HG03045 (cell line): ENCODE measurements around the gene GNPTG.
"Not testable (repeated sequence)": the region's sequence is repeated elsewhere in the genome, so short reads cannot be mapped to it uniquely, and the experiment has no call there.

ENCODE experiments used
- ATAC-seq: cut with Tn5 transposase; IDR thresholded peaks from one replicate; pipeline ENCODE4 v1.9.1; 2021; ENCODE audit warnings: mild to moderate bottlenecking, moderate library complexity; ENCODE audit not compliant: unreplicated experiment

Gene GNPTG

DNA sequence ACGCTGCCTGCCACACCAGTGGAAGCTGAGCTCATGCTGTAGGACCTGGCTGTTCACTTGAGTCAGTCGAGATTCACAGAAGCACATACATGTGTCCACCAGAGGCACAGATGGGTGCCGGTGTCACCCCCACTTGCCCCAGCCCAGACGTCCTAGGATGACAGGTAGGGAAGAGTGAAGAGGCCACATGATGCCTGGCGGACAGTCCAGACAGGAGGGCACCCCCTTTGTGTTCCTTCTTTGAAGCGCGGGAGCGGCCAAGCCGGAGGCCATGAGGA, 33.5 kb upstream of the GNPTG start:
- ATAC-seq = no peak

DNA sequence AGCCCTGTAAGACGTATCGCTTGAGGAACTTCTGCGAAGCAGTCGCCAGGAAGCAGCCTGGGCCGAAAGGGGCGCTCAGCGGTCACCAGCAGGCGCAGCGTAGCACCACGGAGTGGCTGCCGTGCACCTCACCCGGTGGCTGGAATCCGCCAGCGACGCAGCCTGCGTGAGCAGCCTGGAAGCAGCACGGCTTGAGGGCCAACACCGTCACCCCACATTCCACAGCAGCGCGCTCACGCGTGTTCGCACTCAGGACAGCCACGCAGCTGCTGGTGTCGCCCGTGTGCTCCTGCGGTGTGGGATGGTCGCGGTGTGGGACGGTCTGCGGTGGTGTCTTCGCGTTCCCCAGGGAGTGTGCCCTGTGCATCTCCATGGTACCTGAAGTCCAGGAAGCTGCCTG, 32.7 kb upstream of the GNPTG start:
- ATAC-seq = no peak

DNA sequence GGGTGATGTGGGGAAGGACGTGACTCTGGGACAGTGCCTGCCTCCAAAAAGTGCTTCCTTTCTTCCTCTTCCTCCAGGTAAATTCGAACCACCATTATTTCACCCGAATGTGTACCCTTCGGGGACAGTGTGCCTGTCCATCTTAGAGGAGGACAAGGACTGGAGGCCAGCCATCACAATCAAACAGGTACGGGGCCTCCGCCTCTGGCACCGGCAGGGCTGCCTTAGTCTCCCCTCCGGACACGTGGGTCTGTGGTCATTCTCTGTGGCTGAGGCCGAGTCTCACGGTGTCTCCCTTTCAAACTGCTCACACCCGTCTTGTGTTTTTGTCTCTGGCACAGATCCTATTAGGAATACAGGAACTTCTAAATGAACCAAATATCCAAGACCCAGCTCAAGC, 31.6 kb upstream of the GNPTG start:
- no peak for ATAC-seq

DNA sequence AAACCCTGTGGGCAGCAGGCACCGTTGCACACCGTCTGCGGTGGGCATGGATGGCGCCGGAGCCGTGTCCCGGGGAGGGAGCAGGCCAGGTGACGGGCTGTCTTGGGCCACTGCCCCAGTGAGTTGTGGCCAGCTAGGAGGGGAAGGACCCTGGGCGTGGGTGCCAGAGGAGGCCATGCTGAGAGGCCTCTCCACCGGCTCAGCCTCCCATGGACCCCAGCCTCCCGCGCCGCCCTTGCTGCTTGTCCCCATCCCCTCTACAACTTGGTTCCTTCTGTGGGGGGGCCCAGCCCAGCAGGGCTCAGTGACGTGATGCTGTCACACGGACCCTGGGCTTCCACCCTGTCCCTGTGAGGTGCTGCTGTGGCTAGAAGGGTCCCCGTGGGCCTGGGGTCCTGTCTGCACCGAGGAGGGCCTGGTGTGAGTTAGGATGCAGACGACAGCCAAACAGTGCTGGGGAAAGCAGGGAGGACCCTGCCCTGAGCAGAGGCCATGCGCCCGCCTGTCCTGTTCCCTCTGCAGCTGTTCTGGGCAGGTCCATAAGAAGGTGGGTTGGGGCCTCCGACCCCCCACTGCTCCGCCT, 31.0 kb upstream of the GNPTG start:
- ATAC-seq = no peak

DNA sequence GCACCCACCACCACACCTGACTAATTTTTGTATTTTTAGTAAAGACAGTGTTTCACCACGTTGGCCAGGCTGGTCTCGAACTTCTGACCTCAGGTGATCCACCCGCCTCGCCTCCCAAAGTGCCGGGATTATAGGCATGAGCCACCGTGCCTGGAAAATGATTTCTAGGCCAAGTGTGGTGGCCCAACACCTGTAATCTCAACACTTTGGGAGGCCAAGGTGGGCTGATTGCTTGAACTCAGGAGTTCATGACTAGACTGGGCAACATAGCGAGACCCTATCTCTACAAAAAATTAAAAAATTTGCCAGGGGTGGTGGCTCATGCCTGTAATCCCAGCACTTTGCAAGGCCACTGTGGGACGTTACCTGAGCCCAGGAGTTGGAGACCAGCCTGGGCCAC, 29.3 kb upstream of the GNPTG start:
- no peak for ATAC-seq

DNA sequence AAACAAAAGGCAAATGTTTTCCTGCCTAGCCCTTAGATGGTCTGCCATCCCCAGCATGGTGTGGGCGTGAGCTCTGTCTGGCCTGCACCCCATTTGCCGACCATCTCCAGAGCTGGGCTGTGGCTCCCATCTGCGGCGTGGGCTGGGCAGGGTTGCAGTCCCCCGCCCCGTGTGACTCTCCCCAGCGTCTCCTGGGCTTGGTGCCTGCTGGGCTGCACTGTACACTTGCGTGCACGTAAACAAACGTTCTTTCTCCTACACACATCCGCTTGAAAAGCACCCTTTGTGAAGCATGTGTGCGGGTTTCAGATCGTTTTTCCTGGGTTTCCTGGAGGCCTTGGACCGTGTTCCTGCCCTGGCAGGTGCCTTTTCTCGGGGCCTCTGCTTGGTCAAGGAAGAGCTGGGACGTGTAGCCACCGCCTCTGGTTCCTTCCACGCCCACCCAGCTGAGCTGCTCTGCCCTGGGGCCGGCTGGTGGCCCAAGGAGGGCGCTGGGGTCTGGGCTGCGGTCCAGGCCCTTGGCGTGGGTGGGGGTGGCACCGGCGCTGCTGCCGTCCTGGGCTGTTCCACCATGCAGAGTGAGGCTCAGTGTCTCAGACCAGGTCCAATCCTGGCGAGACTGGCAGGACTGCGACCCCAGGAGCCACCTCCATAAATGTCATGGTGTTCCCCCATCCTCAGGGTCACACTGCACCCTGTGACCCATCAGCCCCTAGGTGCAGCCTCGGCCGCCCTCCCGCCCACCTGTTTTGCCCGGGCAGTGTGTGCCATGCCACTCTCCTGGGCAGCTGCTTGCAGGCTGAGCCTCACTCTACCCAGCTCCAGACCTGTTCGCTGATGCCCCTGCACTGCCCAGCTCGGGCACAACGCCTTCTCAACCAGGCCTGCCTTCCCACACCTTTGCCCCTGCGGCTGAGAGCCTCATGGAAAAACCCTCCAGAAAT, 28.2 kb upstream of the GNPTG start:
- ATAC-seq = no peak

DNA sequence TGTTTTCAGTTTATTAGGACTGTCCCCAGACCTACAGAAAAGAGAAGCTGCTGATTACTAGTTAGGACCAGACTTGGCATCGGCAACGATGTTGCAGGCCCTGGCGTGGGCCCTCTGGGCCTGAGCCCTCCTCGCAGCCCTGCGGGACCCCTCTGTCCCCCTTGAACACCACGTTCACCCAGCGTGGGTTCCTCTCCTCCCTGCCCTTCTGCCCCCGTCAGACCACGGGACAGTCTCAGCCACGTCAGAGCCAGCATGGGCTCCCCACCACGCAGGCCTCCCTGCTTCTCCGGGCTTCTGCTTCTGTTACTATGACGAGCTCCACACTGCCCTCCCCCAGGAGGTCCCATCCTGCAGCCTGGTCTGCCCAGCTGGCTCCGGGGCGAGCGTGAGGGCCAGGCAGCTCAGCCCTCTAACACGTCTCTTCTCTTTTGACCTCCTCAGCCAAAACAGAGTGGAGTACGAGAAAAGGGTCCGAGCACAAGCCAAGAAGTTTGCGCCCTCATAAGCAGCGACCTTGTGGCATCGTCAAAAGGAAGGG, 27.4 kb upstream of the GNPTG start:
- no peak for ATAC-seq

DNA sequence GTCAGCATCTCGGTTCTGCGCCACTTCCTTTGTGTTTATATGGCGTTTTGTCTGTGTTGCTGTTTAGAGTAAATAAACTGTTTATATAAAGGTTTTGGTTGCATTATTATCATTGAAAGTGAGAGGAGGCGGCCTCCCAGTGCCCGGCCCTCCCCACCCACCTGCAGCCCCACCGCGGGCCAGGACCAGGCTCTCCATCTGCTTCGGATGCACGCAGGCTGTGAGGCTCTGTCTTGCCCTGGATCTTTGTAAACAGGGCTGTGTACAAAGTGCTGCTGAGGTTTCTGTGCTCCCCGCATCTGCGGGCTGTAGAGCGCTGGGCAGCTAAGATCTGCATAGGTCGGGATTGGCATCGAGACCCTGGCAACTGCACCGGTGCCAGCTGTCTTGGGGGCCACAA, 26.5 kb upstream of the GNPTG start:
- ATAC-seq = no peak

DNA sequence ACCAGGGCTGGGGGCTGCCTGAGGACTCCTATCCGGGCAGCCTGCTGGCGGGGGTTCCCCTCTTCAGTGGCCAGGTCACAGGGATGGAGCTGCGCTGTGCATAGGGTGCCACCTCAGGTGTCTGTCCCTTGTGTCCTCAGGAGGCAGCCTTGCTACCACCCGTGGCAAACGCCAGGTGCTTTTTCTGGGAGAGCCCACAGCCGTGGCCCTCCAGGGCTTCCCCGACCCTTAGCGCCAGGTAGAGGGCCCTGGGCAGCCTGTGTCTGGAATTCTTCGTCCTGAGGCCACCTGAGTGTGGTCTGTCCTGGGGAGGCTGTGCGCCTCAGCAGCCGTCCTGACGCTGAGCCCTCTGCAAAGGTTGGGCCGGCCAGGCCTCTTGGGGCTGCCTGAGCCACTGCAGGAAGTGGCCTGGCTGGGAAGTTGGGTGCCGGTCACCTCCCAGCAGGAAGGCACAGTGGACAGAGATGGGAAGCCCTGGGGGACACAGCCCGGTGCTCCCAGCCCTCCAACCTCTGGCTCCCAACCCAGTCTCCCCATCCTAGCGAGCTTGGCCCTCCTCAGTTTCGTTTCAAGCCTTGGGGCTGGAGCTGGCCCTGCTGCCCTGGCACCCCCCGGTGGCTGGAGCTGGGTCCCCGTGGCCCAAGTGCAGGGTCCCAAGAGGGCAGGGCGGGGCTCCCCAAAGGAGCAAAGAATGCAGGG, 25.9 kb upstream of the GNPTG start:
- no peak for ATAC-seq

DNA sequence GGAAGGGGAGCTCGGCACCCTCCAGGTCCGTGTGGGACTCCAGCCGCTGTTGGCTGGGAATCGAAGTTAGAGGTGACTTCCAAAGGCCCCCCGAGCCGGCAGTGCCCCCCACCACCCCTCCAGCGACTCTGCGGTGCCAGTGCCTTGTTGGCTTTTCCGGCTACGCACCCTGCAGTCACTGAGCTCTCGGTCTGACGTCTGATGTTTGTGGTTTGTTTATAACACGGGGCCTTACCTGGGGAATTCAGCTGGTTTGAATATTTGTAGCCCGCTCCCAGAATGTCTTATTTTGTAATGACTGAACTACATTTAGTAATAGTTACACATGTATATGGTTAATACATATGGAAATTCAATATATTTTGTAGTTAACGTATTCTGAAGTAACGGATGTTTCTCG, 25.3 kb upstream of the GNPTG start:
- no peak for ATAC-seq

DNA sequence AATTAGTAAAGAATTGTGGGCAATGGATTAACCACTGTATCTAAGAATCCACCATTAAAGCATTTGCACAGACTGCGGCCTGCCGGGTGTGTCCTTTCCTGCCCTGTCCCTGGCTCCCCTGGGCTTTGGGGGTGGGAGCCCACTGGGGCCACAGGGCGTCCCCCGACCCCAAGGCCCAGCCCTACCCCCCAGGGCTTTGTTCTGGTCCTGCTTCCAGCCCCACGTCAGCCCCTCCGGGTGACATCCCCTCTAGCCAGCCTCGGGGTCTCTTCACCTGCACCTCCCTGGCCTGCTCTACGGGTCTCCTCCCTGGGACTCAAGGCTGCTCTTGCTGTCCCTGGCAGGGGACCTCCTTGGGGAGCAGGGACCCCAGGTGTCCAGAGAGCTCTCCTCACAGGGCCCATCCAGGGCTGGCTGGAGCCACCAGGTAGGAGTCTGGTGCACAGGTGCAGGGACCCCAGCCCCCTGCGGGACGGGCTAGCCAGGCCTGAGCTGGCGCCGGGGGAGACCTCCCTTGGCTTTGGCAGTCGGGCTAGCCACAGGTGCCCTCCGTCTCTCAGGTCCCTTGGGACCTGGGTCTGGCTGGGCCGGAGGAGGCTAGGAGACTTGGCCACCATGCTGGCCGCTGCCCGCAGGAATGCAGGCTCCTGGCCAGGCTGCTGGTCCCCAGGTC, 24.6 kb upstream of the GNPTG start:
- ATAC-seq = no peak

DNA sequence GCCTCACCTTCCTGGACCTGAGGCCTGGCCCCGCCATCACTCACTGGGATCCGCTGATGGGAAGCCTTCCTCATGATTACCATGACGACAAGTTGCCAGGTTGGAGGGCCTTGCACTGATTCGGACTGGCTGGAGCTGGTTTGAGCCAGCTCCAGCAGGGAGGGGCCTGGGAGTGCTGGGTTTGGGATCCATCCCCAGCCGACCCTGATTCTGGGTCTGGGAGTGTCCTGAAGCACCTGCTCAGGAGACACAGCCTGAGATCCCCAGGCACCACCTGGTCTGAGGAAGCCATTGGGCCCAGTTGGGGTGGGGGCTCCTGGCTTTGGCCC, 24.1 kb upstream of the GNPTG start:
- no peak for ATAC-seq

DNA sequence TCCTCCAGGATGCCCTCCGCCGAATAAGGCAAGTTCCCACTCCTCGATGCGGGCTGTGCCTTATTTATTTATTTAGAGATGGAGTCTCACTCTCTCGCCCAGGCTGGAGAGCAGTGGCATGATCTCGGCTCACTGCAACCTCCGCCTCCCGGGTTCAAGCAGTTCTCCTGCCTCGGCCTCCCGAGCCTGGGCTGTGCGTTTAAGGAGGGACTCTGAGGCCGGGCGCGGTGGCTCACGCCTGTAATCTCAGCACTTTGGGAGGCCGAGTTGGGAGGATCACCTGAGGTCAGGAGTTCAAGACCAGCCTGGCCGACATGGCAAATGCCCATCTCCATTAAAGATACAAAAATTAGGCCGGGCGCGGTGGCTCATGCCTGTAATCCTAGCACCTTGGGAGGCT, 23.6 kb upstream of the GNPTG start:
- not testable (repeated sequence) for ATAC-seq

DNA sequence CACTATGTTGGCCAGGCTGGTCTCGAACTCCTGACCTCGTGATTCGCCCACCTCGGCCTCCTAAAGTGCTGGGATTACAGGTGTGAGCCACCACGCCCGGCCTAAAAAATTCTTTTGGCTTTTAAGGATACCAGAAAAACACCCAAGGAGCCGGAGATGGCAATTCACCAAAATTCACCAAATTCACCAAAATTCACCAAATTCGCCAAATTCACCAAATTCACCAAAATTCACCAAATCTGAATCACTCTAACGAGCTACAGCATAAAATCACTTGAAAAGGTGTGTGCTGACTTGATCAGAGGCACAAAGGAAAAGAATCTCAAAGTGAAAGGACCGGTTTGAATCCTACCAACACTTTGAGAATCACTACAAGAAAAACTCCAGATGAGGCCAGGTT, 22.8 kb upstream of the GNPTG start:
- not testable (repeated sequence) for ATAC-seq

DNA sequence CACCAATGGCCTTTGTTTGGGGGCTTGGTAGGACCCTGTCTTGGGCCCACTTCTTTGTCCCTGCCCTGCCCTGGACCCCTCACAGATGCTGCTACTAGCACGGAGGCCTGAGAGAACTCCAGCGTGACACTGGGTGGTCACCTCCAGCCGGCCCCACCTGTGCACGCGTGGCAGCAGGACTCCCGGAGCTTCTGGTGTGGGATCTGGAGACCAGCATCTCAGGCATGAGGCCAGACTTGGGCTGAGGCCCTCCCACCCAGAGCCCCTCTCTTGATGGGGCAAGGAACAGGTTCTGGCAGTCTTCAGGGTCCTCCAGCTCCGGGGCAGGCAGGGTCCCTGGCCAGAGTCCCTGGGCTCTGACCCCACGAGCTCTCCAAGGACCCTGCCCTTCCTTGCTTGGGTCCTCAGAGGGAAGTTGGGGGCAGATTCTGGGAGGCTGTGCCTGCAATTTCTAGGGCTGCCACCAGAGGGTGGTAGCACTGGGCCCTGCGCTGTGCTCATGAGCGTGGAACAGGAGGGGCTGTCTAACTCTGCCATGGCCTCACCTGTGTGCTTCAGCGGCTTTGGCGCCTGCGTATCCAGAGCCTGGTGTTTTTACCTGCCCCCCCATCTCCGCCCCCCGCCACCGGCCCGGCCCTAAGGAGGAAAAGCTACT, 21.3 kb upstream of the GNPTG start:
- ATAC-seq = no peak

DNA sequence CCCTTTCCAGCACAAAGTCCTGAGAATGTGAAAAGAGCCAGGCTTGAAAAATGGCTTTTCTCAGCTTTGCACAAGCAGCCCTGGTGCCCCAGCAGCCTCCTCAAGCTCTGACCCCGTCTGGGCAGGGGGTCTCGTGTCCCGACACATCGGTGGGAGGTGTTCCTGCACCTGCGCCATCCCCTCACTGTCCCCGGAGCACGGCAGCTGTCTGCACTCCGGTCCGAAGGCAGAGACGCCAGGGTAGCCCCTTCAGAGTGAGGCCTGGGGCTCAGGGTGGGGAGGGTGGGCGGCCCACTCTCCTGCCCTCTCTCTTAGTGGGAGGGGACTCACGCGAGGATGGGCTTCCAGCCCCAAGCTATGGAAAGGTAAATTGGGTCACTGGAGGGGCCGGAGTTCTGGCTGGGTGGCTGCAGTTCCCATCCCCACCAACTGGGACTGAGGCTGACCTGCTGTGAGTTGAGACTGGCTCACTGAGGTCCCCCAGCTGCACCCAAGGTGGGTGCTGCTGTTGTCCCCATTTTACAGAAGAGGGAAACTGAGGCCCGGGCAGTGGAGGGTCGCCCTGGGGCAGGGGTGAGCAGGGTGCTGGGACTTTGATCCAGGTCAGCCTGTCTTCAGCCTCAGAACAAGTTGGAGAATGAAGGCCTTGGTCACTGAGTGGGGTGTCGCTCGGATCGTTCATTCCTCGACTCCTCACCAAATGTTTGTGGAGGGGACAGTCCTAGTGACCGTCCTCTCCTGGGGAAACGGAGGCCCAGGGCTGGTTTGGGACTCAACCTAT, 20.6 kb upstream of the GNPTG start:
- ATAC-seq = no peak

DNA sequence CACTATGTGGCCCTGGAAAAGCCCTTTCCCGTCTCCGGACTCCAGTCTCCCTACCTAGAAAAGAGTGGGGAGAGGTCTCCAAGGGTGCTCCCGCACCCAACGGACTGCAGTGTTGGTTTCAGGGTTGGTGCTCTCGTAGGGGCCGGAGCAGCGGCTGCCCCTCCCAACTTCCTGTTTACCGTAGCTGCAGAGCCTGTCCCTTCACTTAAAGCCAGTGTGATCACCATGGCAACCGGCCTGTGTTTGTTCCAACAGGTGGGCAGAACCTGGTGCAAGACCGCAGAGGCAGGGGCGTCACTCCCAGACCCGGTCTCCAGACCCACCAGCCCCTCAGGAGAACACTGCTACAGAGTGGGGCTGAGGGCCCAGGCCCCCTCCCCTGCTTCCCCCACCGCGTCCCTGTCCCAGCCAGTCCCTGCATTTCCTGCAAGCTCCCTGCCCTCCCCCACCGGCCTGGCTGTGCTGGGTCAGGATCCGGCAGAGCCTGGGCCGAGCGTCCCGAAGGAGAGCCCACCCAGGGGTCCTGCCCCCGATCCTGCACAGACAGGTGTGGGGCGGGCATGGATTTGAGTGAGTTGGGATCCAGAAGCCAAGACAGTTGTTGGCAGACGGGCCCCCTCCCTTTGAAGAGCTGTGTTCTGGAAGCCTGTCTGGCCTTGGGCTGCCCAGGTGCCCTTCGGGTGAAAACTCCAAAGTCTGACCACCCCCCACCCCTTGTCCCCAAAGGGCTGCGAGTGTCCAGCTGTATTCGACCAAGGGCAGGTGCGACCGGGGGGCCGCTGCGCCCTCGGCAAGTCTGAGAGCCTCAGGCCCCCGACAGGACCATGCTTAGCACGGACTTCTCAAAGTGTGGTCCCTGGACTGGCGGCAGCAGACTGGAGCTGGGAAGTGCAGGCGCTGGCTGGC, 19.8 kb upstream of the GNPTG start:
- no peak for ATAC-seq

DNA sequence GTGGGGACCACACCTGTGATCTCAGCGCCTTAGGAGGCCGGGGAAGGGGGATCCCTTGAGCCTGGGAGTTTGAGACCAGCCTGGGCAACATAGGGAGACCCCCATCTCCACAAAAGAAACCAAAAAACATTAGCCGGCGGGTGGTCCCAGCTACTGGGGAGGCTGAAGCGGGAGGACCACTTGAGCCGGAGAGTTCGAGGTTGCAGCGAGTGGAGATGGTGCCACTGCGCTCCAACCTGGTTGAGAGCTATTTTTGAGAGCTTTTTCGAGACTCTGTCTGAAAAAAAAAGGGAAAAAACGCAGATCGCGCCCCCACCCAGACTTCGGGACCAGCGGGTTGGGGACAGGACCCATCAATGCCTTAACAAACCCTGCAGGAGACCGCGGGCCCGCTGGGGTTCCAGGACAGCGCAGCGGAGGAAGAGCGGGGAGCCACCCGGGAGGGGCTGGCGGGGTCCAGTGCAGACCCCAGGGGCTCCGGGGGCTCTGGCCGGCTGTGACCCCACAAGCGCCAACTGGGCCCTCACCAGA, 19.0 kb upstream of the GNPTG start:
- no peak for ATAC-seq
